Activated gamma-delta T cell (primary cell): ENCODE measurements around the gene SLIT2.

Experiments used
- DNase-seq: peaks from one replicate; lab custom pipeline; 2025; lab: John Stamatoyannopoulos, UW

SLIT2 gene

GRCh38 chr4:20264688-20265087, 13.0 kb downstream of the SLIT2 start:
- DNase-seq: no peak

GRCh38 chr4:20265726-20266125, 14.0 kb downstream of the SLIT2 start:
- no peak for DNase-seq

GRCh38 chr4:20266215-20267082, 14.7 kb downstream of the SLIT2 start:
- no peak for DNase-seq

GRCh38 chr4:20268028-20268427, 16.3 kb downstream of the SLIT2 start:
- DNase-seq: no peak

GRCh38 chr4:20269320-20269719, 17.6 kb downstream of the SLIT2 start:
- no peak for DNase-seq

GRCh38 chr4:20271950-20272349, 20.2 kb downstream of the SLIT2 start:
- DNase-seq: no peak

GRCh38 chr4:20272411-20272872, 20.7 kb downstream of the SLIT2 start:
- no peak for DNase-seq

- DNase-seq: no peak
These were observed 22.1 kb downstream of the SLIT2 start for GRCh38 chr4:20273793-20274192.

- no peak for DNase-seq
These were observed 25.1 kb downstream of the SLIT2 start for GRCh38 chr4:20276848-20277247.

GRCh38 chr4:20278195-20278594, 26.5 kb downstream of the SLIT2 start:
- DNase-seq: no peak

GRCh38 chr4:20279381-20279780, 27.7 kb downstream of the SLIT2 start:
- no peak for DNase-seq

GRCh38 chr4:20281453-20281852, 29.7 kb downstream of the SLIT2 start:
- DNase-seq: no peak

- no peak for DNase-seq
These were observed 31.3 kb downstream of the SLIT2 start for GRCh38 chr4:20283039-20283438.

GRCh38 chr4:20284990-20285389, 33.3 kb downstream of the SLIT2 start:
- DNase-seq: no peak

GRCh38 chr4:20287246-20287645, 35.5 kb downstream of the SLIT2 start:
- no peak for DNase-seq

GRCh38 chr4:20288047-20288650, 36.4 kb downstream of the SLIT2 start:
- no peak for DNase-seq

GRCh38 chr4:20288846-20289512, 37.3 kb downstream of the SLIT2 start:
- DNase-seq: no peak

GRCh38 chr4:20289782-20290181, 38.1 kb downstream of the SLIT2 start:
- no peak for DNase-seq

- no peak for DNase-seq
These were observed 41.0 kb downstream of the SLIT2 start for GRCh38 chr4:20292739-20293138.

- no peak for DNase-seq
These were observed 45.6 kb downstream of the SLIT2 start for GRCh38 chr4:20297261-20297660.

GRCh38 chr4:20297783-20298182, 46.1 kb downstream of the SLIT2 start:
- no peak for DNase-seq

- DNase-seq: no peak
These were observed 46.8 kb downstream of the SLIT2 start for GRCh38 chr4:20298455-20298854.

GRCh38 chr4:20298986-20299385, 47.3 kb downstream of the SLIT2 start:
- DNase-seq: no peak
